HepG2 (cell line): ENCODE measurements around the gene SLFN12L. TPM values are rescaled to one million over a fixed set of nuclear protein-coding genes. Genes with fewer than 3 reads are reported as not detected.

Experiments used
- ATAC-seq: fragments of 200-7000 bp; cut with Tn5 transposase; 3 replicates; pipeline ENCODE4 v1.9.1; 2020; ENCODE audit warnings: mild to moderate bottlenecking, moderate library complexity
- BruUV-seq: library from RNA; stranded (reverse); fragments of 400-500 nt; replicated peaks from 2 replicates; lab custom pipeline; 2021; lab: Mats Ljungman, UMichigan
- CTCF ChIA-PET: fragments of 300-600 bp; formaldehyde crosslinking; extraction: SDS; loops from one replicate; lab custom pipeline; 2021; ENCODE audit warnings: low total read pairs, inconsistent platforms, low intra/inter-chr PET ratio; lab: Yijun Ruan, JAX
- POLR2A ChIA-PET: fragments of 350-600 bp; sonication (Branson Sonifier 250); formaldehyde crosslinking; loops from one replicate; lab custom pipeline; 2020; ENCODE audit warnings: antibody characterized with exemption, inconsistent platforms; lab: Yijun Ruan, JAX
- DNase-seq: peaks from one replicate; pipeline ENCODE4 v3.0.0-alpha.2; 2015; ENCODE audit warnings: low spot score
- FAIRE-seq: peaks from 3 replicates; lab custom pipeline; 2011; peaks lifted over from hg19 to GRCh38; lab: Jason Lieb, UNC
- H2AFZ ChIP-seq: one replicate; pipeline ENCODE4 v1.6.1; 2011; ENCODE audit warnings: low read length, inconsistent platforms
- H3K27ac ChIP-seq: fragments of 300-600 bp; 3 replicates; pipeline ENCODE4 v1.8.0; 2011; ENCODE audit warnings: mixed run types, mild to moderate bottlenecking, mixed read lengths, low read length, inconsistent platforms; ENCODE audit not compliant: insufficient read depth; ENCODE audit errors: extremely low read length
- H3K27me3 ChIP-seq, 2 experiments: fragments of 200-600 bp in 1 of 2; 2 replicates in 1 of 2; 3 replicates in 1 of 2; pipeline versions ENCODE4 v1.6.0 to v1.8.0; 2011; ENCODE audit warnings: low read length in 2 of 2, mild to moderate bottlenecking in 2 of 2, moderate library complexity in 2 of 2, inconsistent platforms in 1 of 2; ENCODE audit not compliant: insufficient read depth in 2 of 2, control insufficient read depth in 1 of 2
- H3K36me3 ChIP-seq, 2 experiments: fragments of 200-600 bp in 1 of 2; replicated peaks in 1 of 2; 2 replicates in 1 of 2; 3 replicates in 1 of 2; pipeline versions ENCODE4 v1.5.1 to v1.8.0; 2011; ENCODE audit warnings: low read length in 2 of 2, inconsistent platforms in 1 of 2; ENCODE audit not compliant: insufficient read depth in 2 of 2, control insufficient read depth in 1 of 2
- H3K4me1 ChIP-seq: 2 replicates; pipeline ENCODE4 v1.5.1; 2012; ENCODE audit warnings: low read length, inconsistent platforms; ENCODE audit not compliant: insufficient read depth
- H3K4me2 ChIP-seq: 2 replicates; pipeline ENCODE4 v1.6.0; 2011; ENCODE audit warnings: low read depth, low read length, inconsistent platforms
- H3K4me3 ChIP-seq, 3 experiments: fragments of 200-600 bp in 1 of 3; sonication (generic), shearing (Covaris generic) in 1 of 3; replicated peaks in 1 of 3; 2 replicates each; pipeline ENCODE4 v1.5.1; 2011 to 2016; ENCODE audit warnings: low read length in 3 of 3, inconsistent platforms in 2 of 3, low read depth in 2 of 3, mild to moderate bottlenecking in 2 of 3, control low read depth in 1 of 3, mixed read lengths in 1 of 3; ENCODE audit not compliant: insufficient read depth in 1 of 3
- H3K79me2 ChIP-seq: one replicate; pipeline ENCODE4 v1.6.1; 2011; ENCODE audit warnings: low read length, inconsistent platforms; ENCODE audit not compliant: insufficient read depth
- H3K9ac ChIP-seq: 2 replicates; pipeline ENCODE4 v1.6.0; 2011; ENCODE audit warnings: mild to moderate bottlenecking, low read depth, low read length, inconsistent platforms; ENCODE audit not compliant: insufficient read depth
- H3K9me3 ChIP-seq: 2 replicates; pipeline ENCODE4 v1.5.1; 2012; ENCODE audit warnings: mild to moderate bottlenecking, low read length
- H4K20me1 ChIP-seq: 2 replicates; pipeline ENCODE4 v1.6.0; 2011; ENCODE audit warnings: inconsistent platforms, mild to moderate bottlenecking, low read length, moderate library complexity; ENCODE audit not compliant: insufficient read depth
- EEA1 ChIP-seq: sonication (generic); formaldehyde crosslinking; IDR thresholded peaks from 2 replicates; pipeline ENCODE4 v1.5.1; 2020; ENCODE audit warnings: mild to moderate bottlenecking, missing genetic modification reagents, borderline replicate concordance
- HMGXB3 ChIP-seq: sonication (generic); formaldehyde crosslinking; IDR thresholded peaks from 2 replicates; pipeline ENCODE4 v1.4.0; 2020; ENCODE audit warnings: missing genetic modification reagents, borderline replicate concordance
- MED13 ChIP-seq: sonication (generic); formaldehyde crosslinking; IDR thresholded peaks from 2 replicates; pipeline ENCODE4 v1.5.0; 2020; ENCODE audit warnings: missing genetic modification reagents
- POLR2AphosphoS5 ChIP-seq: IDR thresholded peaks from 2 replicates; pipeline ENCODE4 v1.6.1; 2012; ENCODE audit warnings: low read depth, low read length
- WGBS: methylation state at CpG from one replicate; pipeline ENCODE4 v1.1.6; 2017; ENCODE audit warnings: low lambda C conversion rate; 5-methylcytosine and 5-hydroxymethylcytosine counted together
- in situ Hi-C: cut with HindIII; loops from 2 replicates; pipeline ENCODE4 v1.10.0; 2017; ENCODE audit warnings: low pct_unique_long_range_greater_than_20kb; ENCODE audit not compliant: extremely low pct_ligation_motif_present
- intact Hi-C: fragments of 100-400 bp; cut with micrococcal nuclease; formaldehyde crosslinking; loops from one replicate; pipeline ENCODE4 v1.10.0; 2022; ENCODE audit not compliant: unreplicated experiment
- polyA plus RNA-seq, 8 experiments: library from polyadenylated mRNA; depleted of rRNA in 3 of 8; stranded (reverse) in 7 of 8; unstranded in 1 of 8; fragments of >200 nt; fragmentation: Illumina TruSeq in 4 of 8; extraction: Trizol in 4 of 8; gene quantifications; 2 replicates each; pipeline versions ENCODE4 v1.2.1 to v1.2.3, GENCODE V29; 2011 to 2016; ENCODE audit warnings: low read depth in 4 of 8, missing spikeins in 1 of 8, mixed read lengths in 1 of 8; ENCODE audit not compliant: insufficient read depth in 1 of 8
- total RNA-seq, 5 experiments: library from RNA; depleted of rRNA; stranded (reverse); fragments of >200 nt; fragmentation: Illumina TruSeq; extraction: Trizol; gene quantifications; 2 replicates each; pipeline ENCODE4 v1.2.3, GENCODE V29; 2016; ENCODE audit warnings: low read depth in 1 of 5

Gene SLFN12L
- total and polyA plus RNA-seq, 2 of the 13 experiments (the other 11 are each of a cell fraction or from before 2014, with no cell fraction given): not detected

GRCh38 chr17:35545150-35545549 lies 7.7 kb upstream of the SLFN12L start:
- H3K4me3 ChIP-seq: no peak overlapping the region
- FAIRE-seq (no peak), ATAC-seq (no peak)
- H3K36me3 ChIP-seq: no peaks in the 10 kb centered on the region
- no peaks in the 10 kb centered on the region for H3K9me3 ChIP-seq
- no peak overlapping the region for H3K4me2 ChIP-seq
- 3% methylated on average over 1 of the region's 1 CpG for WGBS
- in situ Hi-C loops (loop anchor here (25.0 kb wide), 1 partner anchor 1133 kb away; no protein-coding TSS in a partner anchor), intact Hi-C loops (no loop called here)
- H2AFZ ChIP-seq: no peak overlapping the region
- H3K9ac ChIP-seq: no peak overlapping the region
- ChIA-PET CTCF (no interaction called here), POLR2A (no interaction called here)
- no peaks in the 10 kb centered on the region for H3K79me2 ChIP-seq
- TF ChIP-seq EEA1 (CRISPR knock-in tag): no peak
- TF ChIP-seq HMGXB3 (CRISPR knock-in tag): no peak
- TF ChIP-seq POLR2AphosphoS5: no peak
- no peak for TF ChIP-seq MED13 (CRISPR knock-in tag)
- TF ChIP-seq, all 625 proteins: peak for 0
- DNase-seq: no peak
- Histone ChIP-seq H4K20me1 (no peaks in the 10 kb centered on the region), H3K4me1 (no peaks in the 10 kb centered on the region), H3K27ac (no peak overlapping the region), H3K27me3 (no peaks in the 10 kb centered on the region)
- BruUV-seq: no TSS peak
